GM12874 (cell line): ENCODE results near the gene WIPF3.

Source experiments
- TF ChIP-seq, protein P1 (sequence below): IDR thresholded peaks from 2 replicates; pipeline ENCODE4 v1.5.1; 2011; ENCODE audit warnings: low read depth, mild to moderate bottlenecking, control low read depth, low read length, moderate library complexity; ENCODE audit not compliant: insufficient read depth

WIPF3 gene

DNA sequence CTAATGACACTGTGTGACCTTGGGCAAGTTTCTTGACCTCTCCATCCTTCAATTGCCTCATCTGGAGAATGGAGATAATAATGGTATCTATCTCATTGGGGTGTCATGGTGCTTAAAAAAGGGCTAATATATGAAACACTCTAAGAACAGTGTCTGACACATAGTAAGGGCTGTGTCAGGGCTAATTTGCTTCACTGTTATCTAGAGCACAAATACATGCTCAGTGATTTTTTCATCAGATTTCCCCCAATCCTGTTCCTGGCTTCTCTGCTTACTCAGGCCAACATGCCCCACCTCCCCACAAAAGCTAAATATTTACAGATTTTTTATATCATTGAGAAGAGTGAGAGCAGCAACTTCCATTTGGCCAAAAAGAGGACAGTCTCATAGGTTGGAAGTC lies 20.6 kb downstream of the WIPF3 start:
- TF ChIP-seq, protein P1, sequence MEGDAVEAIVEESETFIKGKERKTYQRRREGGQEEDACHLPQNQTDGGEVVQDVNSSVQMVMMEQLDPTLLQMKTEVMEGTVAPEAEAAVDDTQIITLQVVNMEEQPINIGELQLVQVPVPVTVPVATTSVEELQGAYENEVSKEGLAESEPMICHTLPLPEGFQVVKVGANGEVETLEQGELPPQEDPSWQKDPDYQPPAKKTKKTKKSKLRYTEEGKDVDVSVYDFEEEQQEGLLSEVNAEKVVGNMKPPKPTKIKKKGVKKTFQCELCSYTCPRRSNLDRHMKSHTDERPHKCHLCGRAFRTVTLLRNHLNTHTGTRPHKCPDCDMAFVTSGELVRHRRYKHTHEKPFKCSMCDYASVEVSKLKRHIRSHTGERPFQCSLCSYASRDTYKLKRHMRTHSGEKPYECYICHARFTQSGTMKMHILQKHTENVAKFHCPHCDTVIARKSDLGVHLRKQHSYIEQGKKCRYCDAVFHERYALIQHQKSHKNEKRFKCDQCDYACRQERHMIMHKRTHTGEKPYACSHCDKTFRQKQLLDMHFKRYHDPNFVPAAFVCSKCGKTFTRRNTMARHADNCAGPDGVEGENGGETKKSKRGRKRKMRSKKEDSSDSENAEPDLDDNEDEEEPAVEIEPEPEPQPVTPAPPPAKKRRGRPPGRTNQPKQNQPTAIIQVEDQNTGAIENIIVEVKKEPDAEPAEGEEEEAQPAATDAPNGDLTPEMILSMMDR: no peak

DNA sequence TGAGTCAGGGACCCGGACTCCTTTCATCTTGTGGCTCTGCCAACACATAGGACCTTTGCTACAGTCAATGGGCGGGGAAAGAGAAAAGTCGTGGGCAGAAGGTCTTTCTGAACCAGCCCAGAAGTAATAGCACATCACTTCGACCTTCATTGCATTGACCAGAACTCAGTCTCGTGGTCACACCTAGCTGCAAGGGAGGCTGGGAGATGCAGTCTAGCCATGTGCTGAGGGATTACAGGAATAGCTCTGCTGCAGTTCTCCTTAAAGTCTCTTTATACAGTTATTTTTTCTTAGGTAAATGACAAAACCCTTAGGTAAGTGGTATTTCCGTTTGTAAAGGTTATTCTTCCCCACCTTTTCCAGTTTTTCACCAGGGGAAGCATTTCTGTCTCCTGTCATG lies 25.4 kb downstream of the WIPF3 start:
- TF ChIP-seq, protein P1: no peak

DNA sequence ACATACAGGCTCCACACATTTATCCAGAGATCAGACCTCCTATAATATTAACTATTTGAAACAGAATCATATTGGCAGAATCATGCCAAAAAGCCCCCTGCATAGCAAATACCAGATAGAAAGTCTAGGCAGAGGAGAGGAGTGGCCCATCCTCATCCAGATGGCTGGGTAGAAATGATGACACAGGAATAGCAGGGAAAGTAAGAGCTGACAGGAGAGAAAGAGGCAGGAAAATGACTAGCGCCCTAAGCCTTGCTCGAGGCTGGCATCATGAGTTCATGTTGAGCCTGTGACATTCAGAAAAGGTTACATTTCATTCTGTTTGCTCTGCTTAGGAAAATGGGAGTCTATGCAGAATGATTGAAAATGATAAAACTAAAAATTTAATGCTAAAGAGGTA lies 27.6 kb downstream of the WIPF3 start:
- TF ChIP-seq, protein P1: no peak

DNA sequence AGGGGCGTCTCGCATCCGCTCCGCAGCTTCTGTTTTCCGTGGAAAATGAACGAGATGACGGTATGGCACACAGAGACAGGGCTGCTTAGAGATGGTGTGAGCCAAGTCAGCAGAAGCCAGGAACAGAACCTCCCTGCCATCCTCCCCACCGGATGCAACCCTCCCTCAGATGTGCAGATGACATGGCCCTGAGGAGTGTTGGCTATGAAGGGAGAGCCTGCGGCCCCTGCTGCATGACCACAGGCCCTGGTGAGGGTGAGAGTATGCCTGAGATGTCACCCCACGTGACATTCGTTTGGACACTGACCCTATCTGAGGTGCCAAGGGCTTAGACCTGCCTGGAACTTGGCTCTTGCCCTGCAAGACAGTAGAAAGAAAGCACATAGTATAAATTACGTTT lies 29.4 kb downstream of the WIPF3 start:
- TF ChIP-seq, protein P1: no peak

DNA sequence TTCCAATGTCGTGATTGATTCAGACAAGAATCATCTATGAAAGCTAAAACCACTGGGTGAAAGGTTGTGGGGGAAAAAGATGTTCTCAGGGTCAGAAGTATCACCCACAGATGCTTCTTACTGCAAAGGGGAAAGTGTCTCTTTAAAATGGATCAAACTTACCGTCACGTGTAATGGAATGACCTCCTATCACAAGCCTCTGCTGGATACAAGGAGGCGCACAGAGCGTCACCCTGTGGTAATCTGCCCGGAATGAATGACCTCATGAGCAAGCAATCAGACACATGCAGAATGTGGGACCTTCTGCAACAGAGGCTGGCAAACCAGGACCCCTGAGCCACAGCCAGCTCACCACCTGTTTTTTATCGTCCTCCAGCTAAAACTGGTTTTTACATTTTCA lies 33.0 kb downstream of the WIPF3 start:
- TF ChIP-seq, protein P1: no peak

DNA sequence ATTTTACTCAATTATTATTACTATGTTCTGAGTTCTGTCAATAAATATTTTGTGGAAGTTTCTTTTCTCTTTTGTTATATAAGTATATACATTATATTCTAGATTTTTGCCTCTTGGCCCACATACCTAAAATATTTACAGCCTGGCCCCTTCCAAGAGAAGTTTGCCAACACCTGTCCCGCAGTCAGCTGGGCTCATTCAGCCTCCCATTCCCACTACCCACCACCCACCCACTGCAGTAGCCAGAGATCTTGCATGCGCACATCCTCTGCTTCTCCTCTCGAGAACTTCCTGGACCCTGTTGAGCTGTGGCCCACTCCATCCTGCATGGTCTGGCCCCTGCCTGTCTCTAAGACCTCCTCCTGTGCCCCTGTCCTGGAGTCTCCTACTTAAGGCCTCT lies 33.6 kb downstream of the WIPF3 start:
- TF ChIP-seq, protein P1: no peak

DNA sequence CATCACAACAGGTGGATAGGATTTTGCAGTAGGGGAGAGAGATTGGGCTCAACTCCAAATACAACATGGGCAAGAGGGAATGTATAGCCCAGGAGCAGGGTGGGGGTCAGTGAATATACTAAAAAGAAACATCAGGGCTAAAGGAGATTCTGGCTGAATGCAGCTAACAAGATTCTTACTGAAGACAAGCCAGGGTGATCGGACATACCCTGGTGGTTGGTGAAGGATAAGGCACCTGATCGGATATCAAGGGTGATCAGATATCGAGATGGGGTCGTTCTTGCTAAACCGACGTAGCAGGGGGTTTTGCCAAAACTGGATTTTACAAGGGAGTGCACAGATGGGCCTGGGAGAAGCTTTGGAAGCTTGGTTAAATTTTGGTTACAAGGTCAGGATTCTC lies 34.4 kb downstream of the WIPF3 start:
- TF ChIP-seq, protein P1: no peak
